HCT116 (cell line): ENCODE measurements around the gene HIF1A. TPM values are rescaled to one million over a fixed set of nuclear protein-coding genes. Genes with fewer than 3 reads are reported as not detected.

Source experiments
- ATAC-seq: fragments of 200-7000 bp; cut with Tn5 transposase; 2 replicates; pipeline ENCODE4 v1.9.1; 2020; ENCODE audit warnings: mild to moderate bottlenecking, moderate library complexity
- BruUV-seq: library from RNA; stranded (reverse); fragments of 400-500 nt; replicated peaks from 2 replicates; lab custom pipeline; 2021; lab: Mats Ljungman, UMichigan
- CTCF ChIA-PET: fragments of 300-600 bp; sonication (Branson Sonifier 250); formaldehyde crosslinking; loops from one replicate; lab custom pipeline; 2021; ENCODE audit warnings: antibody characterized with exemption; lab: Charles Lee
- POLR2A ChIA-PET: fragments of 300-600, 350-600 bp; sonication (Branson Sonifier 250); formaldehyde crosslinking; loops from one replicate; lab custom pipeline; 2021; ENCODE audit warnings: antibody characterized with exemption; lab: Charles Lee
- RAD21 ChIA-PET, 2 experiments: fragments of 300-600 bp; sonication (Branson Sonifier 250); formaldehyde crosslinking; loops; one replicate each; lab custom pipeline; 2023; ENCODE audit warnings: low total read pairs in 2 of 2; ENCODE audit not compliant: uncharacterized antibody in 2 of 2, unreplicated experiment in 2 of 2, low non-redundant PET in 1 of 2; lab: Charles Lee
- DNase-seq: peaks from one replicate; pipeline ENCODE4 v3.0.0-alpha.2; 2010; ENCODE audit warnings: low read depth, low spot score
- H2AFZ ChIP-seq: fragments of 200-600 bp; shearing (Covaris generic), sonication (generic); 2 replicates; pipeline ENCODE4 v1.6.1; 2017; ENCODE audit warnings: low read depth, mixed run types, mixed read lengths, antibody characterized with exemption, low read length; ENCODE audit not compliant: poor library complexity, severe bottlenecking
- H3K27ac ChIP-seq: 2 replicates; pipeline ENCODE4 v1.5.1; 2012; ENCODE audit warnings: low read depth, low read length
- H3K27me3 ChIP-seq: fragments of 200-600 bp; sonication (generic); 2 replicates; pipeline ENCODE4 v1.6.1; 2016; ENCODE audit warnings: mixed run types, low read length, mixed read lengths; ENCODE audit not compliant: insufficient read depth
- H3K36me3 ChIP-seq, 2 experiments: fragments of 200-500 bp in 1 of 2; fragments of 200-600 bp in 1 of 2; sonication (Bioruptor generic) in 1 of 2; sonication (generic) in 1 of 2; 2 replicates each; pipeline versions ENCODE4 v1.5.1 to v1.6.1; 2014 to 2016; ENCODE audit warnings: low read length in 2 of 2, inconsistent platforms in 1 of 2, mixed read lengths in 1 of 2, mixed run types in 1 of 2; ENCODE audit not compliant: insufficient read depth in 2 of 2, control insufficient read depth in 1 of 2
- H3K4me1 ChIP-seq, 2 experiments: fragments of 200-600 bp in 1 of 2; sonication (generic) in 1 of 2; 2 replicates each; pipeline versions ENCODE4 v1.5.1 to v1.6.1; 2012 to 2017; ENCODE audit warnings: low read length in 2 of 2, inconsistent platforms in 1 of 2, mild to moderate bottlenecking in 1 of 2, mixed read lengths in 1 of 2, mixed run types in 1 of 2, moderate library complexity in 1 of 2; ENCODE audit not compliant: insufficient read depth in 2 of 2, control insufficient read depth in 1 of 2
- H3K4me2 ChIP-seq: fragments of 200-600 bp; sonication (generic); 2 replicates; pipeline ENCODE4 v1.6.1; 2017; ENCODE audit warnings: mixed run types, low read length, mixed read lengths
- H3K4me3 ChIP-seq, 2 experiments: fragments of 200-600 bp in 1 of 2; sonication (generic) in 1 of 2; replicated peaks in 1 of 2; 2 replicates each; pipeline ENCODE4 v1.5.1; 2011 to 2016; ENCODE audit warnings: low read length in 2 of 2, control low read depth in 1 of 2, low read depth in 1 of 2, mild to moderate bottlenecking in 1 of 2, mixed read lengths in 1 of 2, mixed run types in 1 of 2
- H3K79me2 ChIP-seq: fragments of 200-600 bp; sonication (generic); 2 replicates; pipeline ENCODE4 v1.6.1; 2017; ENCODE audit warnings: mild to moderate bottlenecking, mixed run types, low read length, moderate library complexity, mixed read lengths; ENCODE audit not compliant: insufficient read depth
- H3K9ac ChIP-seq: fragments of 200-600 bp; sonication (generic); 2 replicates; pipeline ENCODE4 v1.6.1; 2016; ENCODE audit warnings: low read length, mixed read lengths
- H3K9me2 ChIP-seq: fragments of 200-600 bp; sonication (generic), shearing (Covaris generic); 2 replicates; pipeline ENCODE4 v1.6.1; 2017; ENCODE audit warnings: mixed run types, mild to moderate bottlenecking, moderate library complexity; ENCODE audit not compliant: insufficient read depth
- H3K9me3 ChIP-seq, 2 experiments: fragments of 200-500 bp in 1 of 2; fragments of 200-600 bp in 1 of 2; sonication (Bioruptor generic) in 1 of 2; sonication (generic) in 1 of 2; 2 replicates each; pipeline ENCODE4 v1.6.1; 2014 to 2017; ENCODE audit warnings: low read length in 2 of 2, mixed read lengths in 2 of 2, inconsistent platforms in 1 of 2, low read depth in 1 of 2, mild to moderate bottlenecking in 1 of 2, mixed run types in 1 of 2, moderate library complexity in 1 of 2; ENCODE audit not compliant: control insufficient read depth in 1 of 2, insufficient read depth in 1 of 2
- H4K20me1 ChIP-seq: fragments of 200-600 bp; sonication (generic), shearing (Covaris generic); 2 replicates; pipeline ENCODE4 v1.6.1; 2017; ENCODE audit warnings: mixed run types, mild to moderate bottlenecking, moderate library complexity; ENCODE audit not compliant: insufficient read depth
- CEBPB ChIP-seq: IDR thresholded peaks from 2 replicates; pipeline ENCODE4 v1.6.1; 2012; ENCODE audit warnings: low read depth
- EGR1 ChIP-seq: IDR thresholded peaks from 2 replicates; pipeline ENCODE4 v1.6.1; 2012; ENCODE audit warnings: low read depth
- ELF1 ChIP-seq: IDR thresholded peaks from 2 replicates; pipeline ENCODE4 v1.6.1; 2012; ENCODE audit warnings: low read depth, borderline replicate concordance
- FOSL1 ChIP-seq: IDR thresholded peaks from 2 replicates; pipeline ENCODE4 v1.6.1; 2012; ENCODE audit warnings: low read depth
- JUND ChIP-seq: IDR thresholded peaks from 2 replicates; pipeline ENCODE4 v1.6.1; 2012
- POLR2A ChIP-seq: IDR thresholded peaks from 2 replicates; pipeline ENCODE4 v1.7.0; 2011; ENCODE audit warnings: borderline replicate concordance; ENCODE audit not compliant: insufficient read depth, insufficient read length; ENCODE audit errors: extremely low read depth
- SIN3A ChIP-seq: IDR thresholded peaks from 2 replicates; pipeline ENCODE4 v1.6.1; 2012; ENCODE audit warnings: low read depth
- SRF ChIP-seq: IDR thresholded peaks from 2 replicates; pipeline ENCODE4 v1.6.1; 2012; ENCODE audit warnings: low read depth
- YY1 ChIP-seq: IDR thresholded peaks from 2 replicates; pipeline ENCODE4 v1.6.1; 2011; ENCODE audit warnings: low read length, low read depth, moderate library complexity, mild to moderate bottlenecking; ENCODE audit not compliant: insufficient replicate concordance; ENCODE audit errors: extremely low read depth
- ZFX ChIP-seq: fragments of 450-650 bp; IDR thresholded peaks from 2 replicates; pipeline ENCODE4 v1.6.1; 2017
- ZNF274 ChIP-seq: fragments of 200-500 bp; sonication (Bioruptor generic); IDR thresholded peaks from 2 replicates; pipeline ENCODE4 v1.6.1; 2014; ENCODE audit warnings: mild to moderate bottlenecking, low read depth, low read length, inconsistent platforms
- intact Hi-C: fragments of 100-400 bp; cut with micrococcal nuclease; formaldehyde crosslinking; loops from 2 replicates; pipeline ENCODE4 v1.10.0; 2022
- total RNA-seq: library from RNA; stranded (reverse); gene quantifications from one replicate; pipeline ENCODE4 v1.2.1, GENCODE V29; 2021; ENCODE audit not compliant: unreplicated experiment
- TF ChIP-seq, protein P1 (sequence below), 3 experiments: fragments of 200-600 bp in 1 of 3; sonication (generic) in 1 of 3; IDR thresholded peaks in 2 of 3; conservative IDR thresholded peaks in 1 of 3; 2 replicates each; pipeline ENCODE4 v1.5.1; 2012 to 2017; ENCODE audit warnings: low read depth in 2 of 3, low read length in 2 of 3, antibody characterized with exemption in 1 of 3, borderline replicate concordance in 1 of 3, control low read depth in 1 of 3, mild to moderate bottlenecking in 1 of 3, mixed read lengths in 1 of 3, mixed run types in 1 of 3, moderate library complexity in 1 of 3; ENCODE audit not compliant: insufficient read depth in 1 of 3
- TF ChIP-seq, protein P2 (sequence below): IDR thresholded peaks from 2 replicates; pipeline ENCODE4 v1.6.1; 2012; ENCODE audit warnings: low read depth

Gene HIF1A
- total RNA-seq, 1 experiment from 2014 or later, result 113 TPM

GRCh38 chr14:61705017-61705416 is 9.7 kb downstream of the HIF1A start:
- POLR2A ChIA-PET, result interaction anchor here (1.7 kb wide), 1 partner anchor 10 kb away, joined by 8 read pairs; the partner anchor contains the start of gene HIF1A
- no peak overlapping the region for H2AFZ ChIP-seq

More at GRCh38 chr14:61705017-61705416, 9.7 kb downstream of the HIF1A start:
- peaks cover 48% of the 10 kb centered on the region for H4K20me1 ChIP-seq
- intact Hi-C loops, result no loop called here
- no peak overlapping the region for H3K4me2 ChIP-seq
- no peaks in the 10 kb centered on the region for H3K27me3 ChIP-seq
- no peak for ATAC-seq
- ChIA-PET CTCF (no interaction called here), RAD21 (no interaction called here)
- peaks cover 0 to 7% of the 10 kb centered on the region in 2 experiments; a peak in 1 of 4 replicates for H3K4me1 ChIP-seq
- no TSS peak for BruUV-seq
- H3K9me2 ChIP-seq, result no peaks in the 10 kb centered on the region
- H3K36me3 ChIP-seq, result no peaks in the 10 kb centered on the region
- no peak for DNase-seq
- no peak overlapping the region for H3K9ac ChIP-seq
- H3K79me2 ChIP-seq, result peaks cover 89% of the 10 kb centered on the region
- no peak overlapping the region for H3K4me3 ChIP-seq
- no peak overlapping the region for H3K27ac ChIP-seq
- no peak for TF ChIP-seq EGR1
- no peak for TF ChIP-seq ZNF274
- no peak for TF ChIP-seq ZFX
- TF ChIP-seq, protein P1, sequence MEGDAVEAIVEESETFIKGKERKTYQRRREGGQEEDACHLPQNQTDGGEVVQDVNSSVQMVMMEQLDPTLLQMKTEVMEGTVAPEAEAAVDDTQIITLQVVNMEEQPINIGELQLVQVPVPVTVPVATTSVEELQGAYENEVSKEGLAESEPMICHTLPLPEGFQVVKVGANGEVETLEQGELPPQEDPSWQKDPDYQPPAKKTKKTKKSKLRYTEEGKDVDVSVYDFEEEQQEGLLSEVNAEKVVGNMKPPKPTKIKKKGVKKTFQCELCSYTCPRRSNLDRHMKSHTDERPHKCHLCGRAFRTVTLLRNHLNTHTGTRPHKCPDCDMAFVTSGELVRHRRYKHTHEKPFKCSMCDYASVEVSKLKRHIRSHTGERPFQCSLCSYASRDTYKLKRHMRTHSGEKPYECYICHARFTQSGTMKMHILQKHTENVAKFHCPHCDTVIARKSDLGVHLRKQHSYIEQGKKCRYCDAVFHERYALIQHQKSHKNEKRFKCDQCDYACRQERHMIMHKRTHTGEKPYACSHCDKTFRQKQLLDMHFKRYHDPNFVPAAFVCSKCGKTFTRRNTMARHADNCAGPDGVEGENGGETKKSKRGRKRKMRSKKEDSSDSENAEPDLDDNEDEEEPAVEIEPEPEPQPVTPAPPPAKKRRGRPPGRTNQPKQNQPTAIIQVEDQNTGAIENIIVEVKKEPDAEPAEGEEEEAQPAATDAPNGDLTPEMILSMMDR (IDR thresholded peaks at IDR 0.05 in 2 of 3, conservative IDR thresholded peaks at IDR 0.05 in 1 of 3; ENCODE audit: borderline replicate concordance in 1 of 3, insufficient read depth in 1 of 3, low read depth in 2 of 3, low read length in 2 of 3), result no peak
- TF ChIP-seq YY1, result no peak
- TF ChIP-seq FOSL1, result no peak
- no peak for TF ChIP-seq POLR2A
- no peak for TF ChIP-seq ELF1
- TF ChIP-seq CEBPB, result no peak
- no peak for TF ChIP-seq SRF
- TF ChIP-seq, protein P2, sequence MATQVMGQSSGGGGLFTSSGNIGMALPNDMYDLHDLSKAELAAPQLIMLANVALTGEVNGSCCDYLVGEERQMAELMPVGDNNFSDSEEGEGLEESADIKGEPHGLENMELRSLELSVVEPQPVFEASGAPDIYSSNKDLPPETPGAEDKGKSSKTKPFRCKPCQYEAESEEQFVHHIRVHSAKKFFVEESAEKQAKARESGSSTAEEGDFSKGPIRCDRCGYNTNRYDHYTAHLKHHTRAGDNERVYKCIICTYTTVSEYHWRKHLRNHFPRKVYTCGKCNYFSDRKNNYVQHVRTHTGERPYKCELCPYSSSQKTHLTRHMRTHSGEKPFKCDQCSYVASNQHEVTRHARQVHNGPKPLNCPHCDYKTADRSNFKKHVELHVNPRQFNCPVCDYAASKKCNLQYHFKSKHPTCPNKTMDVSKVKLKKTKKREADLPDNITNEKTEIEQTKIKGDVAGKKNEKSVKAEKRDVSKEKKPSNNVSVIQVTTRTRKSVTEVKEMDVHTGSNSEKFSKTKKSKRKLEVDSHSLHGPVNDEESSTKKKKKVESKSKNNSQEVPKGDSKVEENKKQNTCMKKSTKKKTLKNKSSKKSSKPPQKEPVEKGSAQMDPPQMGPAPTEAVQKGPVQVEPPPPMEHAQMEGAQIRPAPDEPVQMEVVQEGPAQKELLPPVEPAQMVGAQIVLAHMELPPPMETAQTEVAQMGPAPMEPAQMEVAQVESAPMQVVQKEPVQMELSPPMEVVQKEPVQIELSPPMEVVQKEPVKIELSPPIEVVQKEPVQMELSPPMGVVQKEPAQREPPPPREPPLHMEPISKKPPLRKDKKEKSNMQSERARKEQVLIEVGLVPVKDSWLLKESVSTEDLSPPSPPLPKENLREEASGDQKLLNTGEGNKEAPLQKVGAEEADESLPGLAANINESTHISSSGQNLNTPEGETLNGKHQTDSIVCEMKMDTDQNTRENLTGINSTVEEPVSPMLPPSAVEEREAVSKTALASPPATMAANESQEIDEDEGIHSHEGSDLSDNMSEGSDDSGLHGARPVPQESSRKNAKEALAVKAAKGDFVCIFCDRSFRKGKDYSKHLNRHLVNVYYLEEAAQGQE, result no peak
- TF ChIP-seq JUND, result no peak
- no peak for TF ChIP-seq SIN3A
- H3K9me3 ChIP-seq, result no peaks in the 10 kb centered on the region
